Measurements from ENCODE around the gene SHISA5.

The SHISA5 gene

GRCh38 chr3:48446425-48447193, 57.4 kb downstream of the SHISA5 start, which contains the start of gene ATRIP:
TSS of gene ATRIP (plus strand) at chr3:48446737. CDS start at chr3:48446846, 109 bp downstream.
- peak; percentile 52 to 75 for DNase-seq

- no peak for DNase-seq
These were observed 57.9 kb downstream of the SHISA5 start for GRCh38 chr3:48446043-48446424.

- DNase-seq = no peak
These were observed 58.6 kb downstream of the SHISA5 start for GRCh38 chr3:48445277-48445882.

- DNase-seq = no peak
These were observed 62.0 kb downstream of the SHISA5 start for GRCh38 chr3:48441940-48442339.

GRCh38 chr3:48440590-48440958, 63.4 kb downstream of the SHISA5 start:
- DNase-seq = no peak

GRCh38 chr3:48439820-48440589, 64.0 kb downstream of the SHISA5 start, which contains the start of the genes CCDC51 and TMA7:
TSS of gene CCDC51 (minus strand) at chr3:48440119. CDS start at chr3:48435128, 4,991 bp downstream.
TSS of gene TMA7 (plus strand) at chr3:48440257. CDS start at chr3:48440297, 40 bp downstream.
- peak; percentile 94 to 96 for DNase-seq

- no peak for DNase-seq
These were observed 66.2 kb downstream of the SHISA5 start for GRCh38 chr3:48437812-48438211.

- DNase-seq = no peak
These were observed 67.1 kb downstream of the SHISA5 start for GRCh38 chr3:48436855-48437254.

GRCh38 chr3:48436477-48436787, 67.5 kb downstream of the SHISA5 start:
- no peak for DNase-seq

- peak; percentile 56 to 76 for DNase-seq
These were observed 68.0 kb downstream of the SHISA5 start for GRCh38 chr3:48435774-48436476.

GRCh38 chr3:48435223-48435595, 68.8 kb downstream of the SHISA5 start:
- DNase-seq = no peak

GRCh38 chr3:48434591-48435222, 69.3 kb downstream of the SHISA5 start:
- DNase-seq = no peak

GRCh38 chr3:48433472-48434118, 70.4 kb downstream of the SHISA5 start:
- no peak for DNase-seq

- DNase-seq = no peak
These were observed 71.3 kb downstream of the SHISA5 start for GRCh38 chr3:48432411-48433371.

- no peak for DNase-seq
These were observed 72.5 kb downstream of the SHISA5 start for GRCh38 chr3:48431224-48432029.

- no peak for DNase-seq
These were observed 73.3 kb downstream of the SHISA5 start for GRCh38 chr3:48430708-48431101.

- peak; percentile 19 to 58 for DNase-seq
These were observed 73.8 kb downstream of the SHISA5 start, which contains the start of gene PLXNB1 for GRCh38 chr3:48429960-48430707. TSS of gene PLXNB1 (minus strand) at chr3:48430086. CDS start at chr3:48424611, 5,475 bp downstream.

GRCh38 chr3:48429317-48429959, 74.5 kb downstream of the SHISA5 start:
- DNase-seq = peak; percentile 16 to 52

Measured in NCI-H524 (cell line).